Body of pancreas (tissue), 4 donors: ENCODE measurements around the gene MAD1L1. TPM values are rescaled to one million over a fixed set of nuclear protein-coding genes. Genes with fewer than 3 reads are reported as not detected.

Source experiments
- ATAC-seq: fragments of 150-250 bp; one replicate; pipeline ENCODE4 v1.9.1; 2016
- DNase-seq, 4 donors: peaks; one replicate each; pipeline ENCODE4 v3.0.0-alpha.2; 2019
- H3K27ac ChIP-seq, 4 donors: fragments of 200-600 bp; sonication (generic); 1 replicate in 3 of 4; 2 replicates in 1 of 4; pipeline versions ENCODE4 v1.5.1 to v1.6.1; 2016 to 2019; ENCODE audit warnings: mild to moderate bottlenecking in 1 of 4, mixed read lengths in 1 of 4, moderate library complexity in 1 of 4
- H3K27me3 ChIP-seq, 2 donors: fragments of 200-600 bp; sonication (generic); one replicate each; pipeline ENCODE4 v1.6.0; 2016; ENCODE audit warnings: mild to moderate bottlenecking in 1 of 2
- H3K36me3 ChIP-seq, 2 donors: fragments of 200-600 bp; sonication (generic); replicated peaks in 1 of 2; 2 replicates each; pipeline ENCODE4 v1.5.1; 2016; ENCODE audit warnings: low read depth in 2 of 2; ENCODE audit not compliant: insufficient read depth in 1 of 2
- H3K4me1 ChIP-seq: fragments of 200-600 bp; sonication (generic); one replicate; pipeline ENCODE4 v1.6.0; 2016
- H3K4me3 ChIP-seq, 2 donors: fragments of 200-600 bp; sonication (generic); 1 replicate in 1 of 2; 2 replicates in 1 of 2; pipeline ENCODE4 v1.5.1; 2016 to 2019
- H3K9me3 ChIP-seq, 3 donors: fragments of 200-600 bp; sonication (generic); 1 replicate in 2 of 3; 2 replicates in 1 of 3; pipeline ENCODE4 v1.5.1; 2016
- CTCF ChIP-seq, 7 experiments: fragments of 450-650 bp in 4 of 7; fragments of 200-600 bp in 3 of 7; sonication (generic) in 3 of 7; IDR thresholded peaks; one replicate each; pipeline ENCODE4 v1.5.1; 2016 to 2019; ENCODE audit warnings: antibody characterized with exemption in 7 of 7
- POLR2A ChIP-seq, 3 donors: fragments of 450-650 bp; IDR thresholded peaks; one replicate each; pipeline ENCODE4 v1.6.1; 2016; ENCODE audit warnings: antibody characterized with exemption in 3 of 3, mild to moderate bottlenecking in 2 of 3
- WGBS, 2 donors: methylation state at CpG; one replicate each; pipeline ENCODE4 v1.1.5; 2017; 5-methylcytosine and 5-hydroxymethylcytosine counted together
- intact Hi-C: fragments of 100-400 bp; cut with DNase I; formaldehyde crosslinking; loops from one replicate; pipeline ENCODE4 v1.15.1; 2023
- total RNA-seq, 2 donors: library from RNA; depleted of rRNA; stranded (reverse); fragments of >200 nt; gene quantifications; one replicate each; pipeline ENCODE4 v1.1.0, GENCODE V29; 2016

The MAD1L1 gene
- total RNA-seq, 2 donors from 2014 or later, result 14.0 to 66.9 TPM

GRCh38 chr7:1886361-1887064, 346.2 kb downstream of the MAD1L1 start:
- DNase-seq, result no peak
- intact Hi-C loops, result no loop called here
- WGBS, 2 donors, result 73 to 84% methylated on average over 15 to 19 of the region's 19 CpGs

DNA sequence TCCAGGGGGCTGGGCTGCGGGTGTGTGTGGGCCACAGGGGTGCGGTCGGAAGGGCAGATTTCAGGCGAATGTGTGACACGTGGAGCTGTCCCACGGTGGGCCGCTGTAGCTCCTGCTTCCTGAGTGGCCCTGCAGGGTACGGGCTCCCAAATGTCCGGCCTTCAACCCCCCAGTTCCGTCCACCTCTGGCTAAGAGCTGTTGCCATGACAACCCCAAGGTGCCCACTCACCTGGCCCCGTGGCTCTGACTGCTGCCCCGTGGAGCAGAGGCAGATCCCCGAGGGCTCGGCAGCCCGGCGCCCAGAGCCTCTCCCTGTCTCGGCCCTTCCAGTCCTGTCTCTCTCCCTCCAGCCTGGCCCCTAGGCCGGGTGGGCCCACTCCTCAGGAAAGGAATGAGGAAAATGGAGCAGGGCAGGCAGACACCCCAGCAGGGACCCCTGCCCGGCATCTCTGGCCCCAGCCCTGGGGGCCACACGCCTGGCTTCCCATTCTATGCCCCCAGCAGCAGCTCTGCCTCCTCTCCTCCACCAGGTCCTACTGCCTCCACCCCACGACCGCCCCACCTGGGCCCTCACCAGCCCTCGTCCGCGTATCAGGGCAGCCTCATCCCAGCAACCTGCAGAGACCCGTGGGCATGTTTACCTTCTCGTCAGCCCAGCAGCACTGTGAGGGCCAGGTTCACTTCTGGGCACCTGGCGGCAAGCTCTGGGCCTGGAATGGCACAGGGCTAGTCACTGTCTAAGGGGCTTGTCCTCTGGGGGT, 347.1 kb downstream of the MAD1L1 start:
- no peak for TF ChIP-seq POLR2A (IDR thresholded peaks at IDR 0.05)
- no peak for TF ChIP-seq CTCF (IDR thresholded peaks at IDR 0.05)

More at GRCh38 chr7:1886361-1887064, 346.2 kb downstream of the MAD1L1 start:
- no peak overlapping the region for H3K4me3 ChIP-seq
- peaks cover 6% of the 10 kb centered on the region for H3K4me1 ChIP-seq
- no peaks in the 10 kb centered on the region for H3K9me3 ChIP-seq
- no peak for ATAC-seq
- no peaks in the 10 kb centered on the region for H3K27me3 ChIP-seq
- H3K36me3 ChIP-seq, result peaks cover 0 to 5% of the 10 kb centered on the region in 2 donors
- no peak for TF ChIP-seq CTCF (IDR thresholded peaks at IDR 0.05)
- no peak for TF ChIP-seq POLR2A (IDR thresholded peaks at IDR 0.05)
- no peak overlapping the region for H3K27ac ChIP-seq

GRCh38 chr7:1884583-1885350, 348.0 kb downstream of the MAD1L1 start:
- no peak for DNase-seq
- H3K27me3 ChIP-seq, result no peaks in the 10 kb centered on the region
- H3K4me3 ChIP-seq, result no peak overlapping the region
- peaks cover 0 to 5% of the 10 kb centered on the region in 2 donors for H3K36me3 ChIP-seq
- H3K27ac ChIP-seq, result no peak overlapping the region
- intact Hi-C loops, result no loop called here
- WGBS, 2 donors, result 90 to 93% methylated on average over 20 to 26 of the region's 26 CpGs
- peaks cover 6% of the 10 kb centered on the region for H3K4me1 ChIP-seq
- no peak for TF ChIP-seq POLR2A (IDR thresholded peaks at IDR 0.05)
- TF ChIP-seq CTCF (IDR thresholded peaks at IDR 0.05), result no peak
- no peaks in the 10 kb centered on the region for H3K9me3 ChIP-seq
- no peak for ATAC-seq

More for the DNA sequence above, 347.1 kb downstream of the MAD1L1 start:
- no peak for ATAC-seq
- H3K4me1 ChIP-seq, result peaks cover 6% of the 10 kb centered on the region
- H3K36me3 ChIP-seq, result peaks cover 0 to 5% of the 10 kb centered on the region in 2 donors
- H3K9me3 ChIP-seq, result no peaks in the 10 kb centered on the region
- no peak overlapping the region for H3K4me3 ChIP-seq
- DNase-seq, result no peak
- 87 to 94% methylated on average over 14 to 28 of the region's 28 CpGs for WGBS, 2 donors
- no peaks in the 10 kb centered on the region for H3K27me3 ChIP-seq
- no peak overlapping the region for H3K27ac ChIP-seq
- intact Hi-C loops, result no loop called here

DNA sequence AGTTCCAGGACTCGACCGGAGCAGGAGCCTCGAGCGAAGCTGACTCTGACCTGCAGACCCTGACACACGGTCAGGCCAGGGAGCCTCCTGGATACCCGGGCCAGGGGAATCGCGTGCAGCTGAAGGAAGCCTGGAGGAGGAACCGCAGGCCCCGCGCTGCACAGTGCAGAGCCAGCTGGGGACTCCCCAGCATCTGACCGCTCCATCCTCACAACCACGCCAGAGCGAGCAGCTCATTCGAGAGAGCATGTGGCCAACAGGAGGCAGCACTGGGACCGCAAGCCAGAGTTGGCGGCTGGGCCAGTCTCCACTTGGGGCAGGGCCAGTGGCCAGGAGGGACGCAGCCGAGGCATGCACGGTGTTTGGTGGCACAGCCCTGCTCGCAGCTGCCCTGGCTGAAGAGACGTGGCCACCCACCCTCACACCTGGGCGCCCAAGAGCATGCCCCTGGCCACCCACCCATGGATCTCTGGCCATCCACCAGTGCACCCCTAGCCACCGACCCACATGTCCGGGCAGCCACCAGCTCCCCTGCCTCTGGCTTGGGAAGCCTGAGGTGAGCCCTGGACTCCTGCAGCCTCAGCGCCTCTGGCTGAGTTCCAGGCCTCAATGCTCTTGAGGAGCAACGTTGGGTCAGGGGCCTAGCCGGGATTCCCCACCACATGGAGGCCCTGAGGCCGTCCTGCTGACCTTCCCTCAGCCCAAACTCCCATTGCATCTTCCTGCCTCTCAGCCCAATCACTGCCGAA, 348.7 kb downstream of the MAD1L1 start:
- no peak for DNase-seq
- WGBS, 2 donors, result 88 to 93% methylated on average over 18 to 30 of the region's 30 CpGs
- ATAC-seq, result no peak

More for the DNA sequence above, 348.7 kb downstream of the MAD1L1 start:
- Histone ChIP-seq H3K27me3 (no peaks in the 10 kb centered on the region), H3K27ac (no peak overlapping the region), H3K4me3 (no peak overlapping the region), H3K36me3 (peaks cover 0 to 5% of the 10 kb centered on the region in 2 donors), H3K4me1 (peaks cover 6% of the 10 kb centered on the region), H3K9me3 (peaks cover 0 to 1% (median 0%) of the 10 kb centered on the region in 3 donors)
- intact Hi-C loops, result no loop called here
- no peak for TF ChIP-seq POLR2A (IDR thresholded peaks at IDR 0.05)
- TF ChIP-seq CTCF (IDR thresholded peaks at IDR 0.05), result no peak
